HG03097 (cell line): ENCODE data around the gene PROSER3.

ENCODE experiments used
- ATAC-seq: cut with Tn5 transposase; IDR thresholded peaks from one replicate; pipeline ENCODE4 v1.9.1; 2021; ENCODE audit not compliant: unreplicated experiment, low FRiP score

The PROSER3 gene

DNA sequence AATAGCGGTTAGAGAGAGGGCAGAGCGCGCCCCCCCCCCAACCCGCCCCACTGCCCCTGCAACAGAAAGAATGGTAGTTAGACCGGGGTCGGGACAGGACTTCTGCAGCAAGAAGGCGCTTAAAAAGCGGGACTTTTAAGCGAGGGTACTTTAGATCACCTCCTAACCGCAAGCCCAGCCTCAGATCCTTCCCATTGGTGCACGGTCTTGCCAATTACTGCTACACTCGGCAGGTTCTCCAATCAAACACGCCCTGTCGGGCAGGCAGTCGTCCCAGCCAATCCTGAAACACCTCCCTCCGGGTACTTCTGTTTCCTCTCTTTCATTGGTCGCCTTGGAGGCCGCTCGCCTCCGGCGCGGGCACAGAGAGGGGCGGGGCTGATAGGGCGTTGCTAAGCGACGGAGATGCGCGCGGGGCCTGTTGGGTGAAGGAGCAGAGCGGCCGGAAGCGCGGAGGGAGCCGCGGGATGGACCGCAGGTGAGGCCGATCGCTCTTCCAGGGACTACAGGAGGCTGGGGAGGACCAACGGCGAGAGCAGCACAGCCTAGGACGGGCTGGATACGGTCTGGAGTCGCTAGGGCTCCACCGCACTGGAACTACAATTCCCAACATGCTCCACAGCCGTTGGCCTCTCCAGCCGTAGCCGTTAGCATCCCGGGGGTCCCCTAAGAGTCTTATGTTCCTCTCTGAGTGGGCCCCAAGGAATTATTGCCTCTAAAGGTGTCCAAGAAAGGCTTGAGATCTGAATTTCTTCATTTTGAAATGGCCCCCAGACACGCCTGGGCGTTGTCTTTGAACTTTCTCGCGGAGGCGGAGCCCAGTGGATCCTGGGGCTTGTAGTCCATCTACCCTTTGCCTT is at the start of gene PROSER3:
TSS of gene PROSER3 (plus strand) at position 428 of the 860 bp plus-strand sequence. CDS start at position 468, 40 bp downstream.
- ATAC-seq: peak; percentile 86

DNA sequence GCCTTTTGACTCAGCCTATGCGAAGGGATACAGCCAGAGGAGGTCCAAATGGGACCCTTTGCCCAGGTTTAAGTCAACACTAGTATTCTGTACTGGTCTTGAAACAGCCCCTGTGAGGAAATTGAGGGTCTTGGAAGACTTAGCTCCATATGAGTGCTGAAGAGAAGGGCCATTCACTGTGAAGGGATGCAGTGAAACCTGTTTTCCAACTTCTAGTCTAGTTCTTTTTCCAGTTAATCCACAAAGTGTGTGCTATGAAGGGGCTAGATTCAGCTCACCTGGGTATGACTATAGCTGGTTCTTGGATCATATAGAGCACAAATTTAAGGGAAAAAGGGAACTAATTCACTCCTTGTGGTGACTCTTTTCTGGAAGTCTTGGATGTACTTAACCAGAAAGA is 49.6 kb upstream of the PROSER3 start:
- ATAC-seq: no peak

DNA sequence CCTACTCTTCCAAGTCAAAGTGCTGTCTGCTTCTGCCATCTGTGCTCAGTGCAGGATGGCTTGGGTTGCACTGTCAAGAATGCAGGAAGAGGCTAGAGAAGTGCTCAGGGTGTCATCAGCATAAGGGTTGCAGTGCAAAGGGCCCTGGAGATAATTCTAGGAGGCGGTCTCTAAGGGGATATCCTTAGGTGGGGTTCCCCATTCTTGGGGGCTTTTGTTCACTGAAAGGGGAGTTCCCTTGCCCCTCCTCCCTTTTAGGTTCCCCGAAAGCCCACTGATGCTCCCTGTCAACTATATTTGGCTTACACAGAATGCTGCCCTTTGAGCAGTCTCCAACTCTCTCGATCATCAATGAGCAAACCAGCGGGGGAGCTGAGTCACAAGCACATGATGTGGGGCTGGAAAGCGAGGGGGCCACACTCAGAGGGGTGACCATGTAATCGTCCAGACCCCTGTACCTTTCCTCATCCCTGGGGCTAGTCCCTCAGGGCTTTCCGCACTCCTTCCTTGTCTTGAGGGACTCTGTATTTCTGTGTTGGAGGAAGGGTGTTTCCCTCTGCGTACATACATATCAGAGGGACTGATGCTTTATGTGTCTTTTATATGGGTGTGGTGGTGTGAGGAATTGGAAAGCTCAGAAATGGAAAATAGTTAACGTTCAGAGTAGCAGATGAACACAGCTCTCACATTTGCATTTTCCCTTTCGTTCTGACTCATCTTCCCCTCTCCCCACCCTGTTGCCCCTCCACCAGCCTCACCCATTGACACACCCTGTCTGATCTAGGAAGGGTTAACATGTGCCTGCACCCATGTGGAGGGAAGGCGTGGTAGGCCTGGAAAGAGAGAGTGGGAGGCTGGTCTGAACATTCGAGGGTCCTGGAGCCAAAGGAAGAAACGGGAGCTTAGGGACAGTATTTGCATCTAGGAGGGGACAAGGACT is 46.9 kb upstream of the PROSER3 start:
- ATAC-seq: no peak

DNA sequence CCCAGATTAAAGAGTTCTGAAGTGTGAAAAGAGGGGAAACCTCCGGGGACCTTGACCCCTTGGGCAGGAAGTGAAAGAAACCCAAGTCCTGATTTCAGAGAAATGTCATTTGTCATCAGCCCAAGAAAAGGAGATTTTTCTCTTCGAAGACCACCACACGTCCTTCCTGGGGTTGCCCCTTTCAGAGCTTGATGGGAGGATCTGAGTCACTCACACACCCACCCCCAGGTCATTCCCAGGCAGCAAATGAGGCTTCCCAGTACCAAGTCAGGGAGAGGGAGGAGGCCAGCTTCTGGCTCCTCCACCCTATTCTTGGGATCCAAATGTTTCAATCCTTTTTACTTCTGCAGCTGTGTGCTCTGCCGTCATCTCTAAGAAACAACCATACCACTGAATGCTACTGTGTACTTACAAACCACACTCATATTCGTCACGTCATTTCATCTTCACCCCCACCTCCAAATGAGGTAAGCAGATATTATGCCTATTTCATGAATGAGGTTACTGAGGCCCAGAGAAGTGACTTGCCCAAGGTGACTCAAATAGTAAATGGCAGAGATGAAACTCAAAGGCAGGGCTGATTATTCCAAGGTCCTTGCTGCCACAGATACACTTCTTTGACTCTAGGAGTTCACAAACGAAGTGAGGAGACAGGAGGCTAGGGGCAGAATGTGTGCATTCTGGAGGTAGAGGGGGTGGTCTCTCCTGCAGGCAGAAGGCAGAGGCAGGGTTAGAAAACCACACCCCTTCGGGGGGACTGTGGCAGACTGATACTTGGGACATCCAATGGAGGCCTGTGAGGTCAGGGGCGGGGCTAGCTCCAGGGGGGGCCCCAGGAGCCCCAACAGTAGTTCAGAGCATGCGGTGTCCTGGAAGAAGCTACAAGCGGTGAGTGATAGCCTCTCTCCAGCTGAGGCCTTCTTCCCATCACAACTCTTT is 45.1 kb upstream of the PROSER3 start:
- ATAC-seq: no peak

DNA sequence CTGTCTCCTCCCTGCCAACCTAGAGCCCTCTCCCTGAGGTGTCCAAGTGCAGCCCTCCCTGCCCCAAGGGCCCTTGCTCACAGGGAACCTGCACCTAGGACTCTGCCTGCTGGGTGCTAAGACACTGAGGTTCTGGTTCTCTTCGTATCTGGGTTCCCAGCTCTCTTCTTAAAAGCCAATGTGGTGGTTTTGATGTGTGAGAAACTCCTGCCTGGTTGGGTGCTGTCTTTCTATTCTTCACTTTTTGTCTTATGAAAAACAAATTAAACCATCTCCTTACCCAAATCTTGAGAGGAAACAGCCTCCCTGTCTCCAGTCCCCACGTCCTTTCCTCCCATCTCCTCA is 44.5 kb upstream of the PROSER3 start:
- ATAC-seq: no peak

DNA sequence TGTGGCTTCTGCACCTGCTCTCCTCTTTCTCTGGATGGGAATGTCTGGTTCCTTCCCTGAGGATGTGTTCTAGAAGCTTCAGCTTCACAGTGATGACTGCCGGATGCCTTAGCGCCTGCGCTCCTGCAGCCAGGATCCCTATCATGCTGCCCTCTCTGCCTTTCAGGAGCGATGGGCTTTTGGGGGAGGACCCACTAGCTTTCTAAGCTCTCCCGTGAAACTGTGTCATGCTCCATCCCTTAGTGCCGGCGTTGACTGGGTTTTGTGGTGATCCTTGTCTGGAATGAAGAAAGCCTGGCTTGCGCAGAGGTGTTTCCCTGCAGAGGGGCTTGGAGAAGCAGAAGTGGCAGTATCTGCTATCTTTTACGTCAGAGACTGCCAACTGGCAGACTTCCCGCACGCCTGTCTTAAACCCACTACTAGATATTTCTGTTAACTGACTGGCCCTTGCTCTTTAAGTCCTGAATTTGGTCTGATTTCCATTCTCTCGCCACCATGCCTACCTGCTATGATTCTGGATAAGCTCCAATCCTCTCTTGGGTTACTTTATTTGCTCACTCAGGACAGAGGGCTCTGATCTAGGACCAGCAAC is 44.0 kb upstream of the PROSER3 start:
- ATAC-seq: no peak

DNA sequence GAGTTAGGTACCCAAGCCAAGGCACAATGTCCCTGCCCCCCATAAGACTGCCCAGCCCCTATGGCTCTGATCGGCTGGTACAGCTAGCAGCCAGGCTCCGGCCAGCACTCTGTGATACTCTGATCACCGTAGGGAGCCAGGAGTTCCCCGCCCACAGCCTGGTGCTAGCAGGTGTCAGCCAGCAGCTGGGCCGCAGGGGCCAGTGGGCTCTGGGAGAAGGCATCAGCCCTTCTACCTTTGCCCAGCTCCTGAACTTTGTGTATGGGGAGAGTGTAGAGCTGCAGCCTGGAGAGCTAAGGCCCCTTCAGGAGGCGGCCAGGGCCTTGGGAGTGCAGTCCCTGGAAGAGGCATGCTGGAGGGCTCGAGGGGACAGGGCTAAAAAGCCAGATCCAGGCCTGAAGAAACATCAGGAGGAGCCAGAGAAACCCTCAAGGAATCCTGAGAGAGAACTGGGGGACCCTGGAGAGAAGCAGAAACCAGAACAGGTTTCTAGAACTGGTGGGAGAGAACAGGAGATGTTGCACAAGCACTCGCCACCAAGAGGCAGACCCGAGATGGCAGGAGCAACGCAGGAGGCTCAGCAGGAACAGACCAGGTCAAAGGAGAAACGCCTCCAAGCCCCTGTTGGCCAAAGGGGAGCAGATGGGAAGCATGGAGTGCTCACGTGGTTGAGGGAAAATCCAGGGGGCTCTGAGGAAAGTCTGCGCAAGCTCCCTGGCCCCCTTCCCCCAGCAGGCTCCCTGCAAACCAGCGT is 43.2 kb upstream of the PROSER3 start:
- ATAC-seq: no peak

DNA sequence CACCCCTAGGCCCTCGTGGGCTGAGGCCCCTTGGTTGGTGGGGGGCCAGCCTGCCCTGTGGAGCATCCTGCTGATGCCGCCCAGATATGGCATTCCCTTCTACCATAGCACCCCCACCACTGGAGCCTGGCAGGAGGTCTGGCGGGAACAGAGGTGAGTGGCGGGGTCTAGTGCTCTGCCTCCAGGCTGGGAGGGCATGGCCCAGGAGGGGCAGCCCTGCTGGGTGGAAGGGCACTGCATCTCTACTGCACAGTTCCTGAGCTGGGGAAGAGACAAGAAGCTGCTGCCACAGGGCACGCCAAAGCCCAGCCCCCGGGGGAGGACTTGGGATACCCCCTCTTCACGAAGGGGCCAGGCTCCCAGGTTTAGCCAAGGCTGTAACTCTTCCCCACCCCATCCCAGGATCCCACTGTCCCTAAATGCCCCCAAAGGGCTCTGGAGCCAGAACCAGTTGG is 42.6 kb upstream of the PROSER3 start:
- ATAC-seq: no peak

DNA sequence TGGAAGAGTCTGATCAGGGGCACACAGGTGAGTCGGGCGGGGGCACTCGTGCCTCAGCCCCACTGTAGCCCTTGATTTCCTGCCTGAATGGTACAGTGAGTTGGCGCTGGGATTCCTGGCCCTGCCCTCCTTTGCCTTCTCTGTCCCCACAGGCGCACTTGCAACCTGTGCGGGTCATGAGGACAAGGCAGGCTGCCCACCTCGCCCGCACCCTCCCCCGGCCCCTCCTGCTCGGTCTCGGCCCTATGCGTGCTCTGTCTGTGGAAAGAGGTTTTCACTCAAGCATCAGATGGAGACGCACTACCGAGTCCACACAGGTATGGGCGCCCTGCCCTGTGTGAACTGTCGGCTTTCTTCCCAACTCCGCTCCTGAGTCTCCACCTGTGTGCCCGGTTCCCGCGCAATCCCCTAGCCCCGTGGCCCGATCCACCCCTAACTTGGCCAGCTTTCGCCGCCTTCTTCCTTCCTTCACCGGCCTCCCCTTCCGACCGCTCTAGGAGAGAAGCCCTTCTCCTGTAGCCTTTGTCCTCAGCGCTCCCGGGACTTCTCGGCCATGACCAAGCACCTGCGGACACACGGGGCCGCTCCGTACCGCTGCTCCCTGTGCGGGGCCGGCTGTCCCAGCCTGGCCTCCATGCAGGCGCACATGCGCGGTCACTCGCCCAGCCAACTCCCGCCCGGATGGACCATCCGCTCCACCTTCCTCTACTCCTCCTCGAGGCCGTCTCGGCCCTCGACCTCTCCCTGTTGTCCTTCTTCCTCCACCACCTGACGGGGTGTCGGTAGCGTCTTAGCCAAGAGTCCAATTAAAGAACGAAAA is 41.8 kb upstream of the PROSER3 start:
- no peak for ATAC-seq

DNA sequence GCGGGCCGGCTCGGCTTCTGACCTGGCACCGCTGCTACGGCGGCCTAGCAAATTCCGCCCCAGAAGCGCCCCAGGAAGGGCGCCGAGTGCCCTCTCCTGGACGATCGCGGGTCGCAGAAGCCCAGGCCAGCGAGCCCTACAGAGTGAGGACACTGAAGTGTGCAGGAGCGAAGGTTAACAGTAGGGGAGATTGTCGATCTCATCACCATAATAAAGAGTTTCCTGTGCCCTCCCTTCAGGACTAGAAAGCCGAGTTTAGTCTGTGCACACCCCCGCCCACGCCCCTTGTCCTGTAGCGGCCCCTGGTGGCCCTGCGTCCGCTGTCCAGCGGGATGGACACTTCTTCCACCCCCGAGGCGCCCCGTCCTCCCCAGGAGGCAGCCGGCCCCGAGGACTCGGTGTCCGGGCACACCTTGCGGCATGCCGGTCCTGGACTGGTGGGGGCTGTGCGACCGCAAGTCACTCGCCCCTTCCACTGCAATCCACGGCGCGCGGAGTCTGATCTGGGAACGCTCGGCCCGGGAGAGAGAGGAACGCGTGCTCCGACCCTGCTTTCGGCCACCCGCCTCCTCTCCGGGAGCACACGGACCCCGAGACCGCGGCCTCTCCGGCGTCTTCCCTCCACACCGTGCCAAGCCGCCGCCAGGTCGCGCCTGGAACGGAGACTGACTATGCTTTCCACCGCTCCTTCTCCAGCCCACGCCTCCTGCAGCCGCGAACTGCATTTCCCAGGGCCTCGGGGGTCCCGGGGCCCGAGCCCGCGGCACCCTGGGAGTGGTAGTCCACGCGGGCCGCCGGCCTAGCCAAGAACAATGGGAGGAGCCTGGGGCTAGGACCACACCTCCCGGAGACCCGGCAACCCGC is 40.9 kb upstream of the PROSER3 start:
- ATAC-seq: peak; percentile 52

DNA sequence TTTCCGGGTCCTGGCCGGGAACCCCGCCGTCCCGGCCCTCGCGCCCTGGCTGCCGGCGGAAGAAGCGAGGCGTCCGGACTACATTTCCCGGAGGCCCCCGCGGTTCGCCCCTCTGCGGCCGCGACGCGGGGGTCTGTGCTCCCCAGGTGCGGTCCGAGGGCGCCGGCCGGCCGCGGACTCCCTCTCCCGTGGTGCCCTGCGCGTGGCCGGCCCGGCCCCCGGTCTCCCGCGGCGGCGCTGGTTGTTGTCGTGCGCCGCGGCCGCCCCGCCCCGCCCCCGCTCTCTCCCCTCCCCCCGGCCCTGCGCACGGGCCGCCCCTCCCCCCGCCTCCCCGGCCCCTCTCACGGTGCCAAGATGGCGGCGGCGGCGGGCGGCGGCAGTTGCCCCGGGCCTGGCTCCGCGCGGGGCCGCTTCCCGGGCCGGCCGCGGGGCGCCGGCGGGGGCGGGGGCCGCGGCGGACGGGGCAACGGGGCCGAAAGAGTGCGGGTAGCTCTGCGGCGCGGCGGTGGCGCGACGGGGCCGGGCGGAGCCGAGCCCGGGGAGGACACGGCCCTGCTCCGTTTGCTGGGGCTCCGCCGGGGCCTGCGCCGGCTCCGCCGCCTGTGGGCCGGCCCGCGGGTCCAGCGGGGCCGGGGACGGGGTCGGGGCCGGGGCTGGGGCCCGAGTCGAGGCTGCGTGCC is 40.2 kb upstream of the PROSER3 start, which contains the start of gene KMT2B:
TSS of gene KMT2B (plus strand) at position 339 of the 680 bp plus-strand sequence. CDS start at position 355, 16 bp downstream.
- ATAC-seq: peak; percentile 54

DNA sequence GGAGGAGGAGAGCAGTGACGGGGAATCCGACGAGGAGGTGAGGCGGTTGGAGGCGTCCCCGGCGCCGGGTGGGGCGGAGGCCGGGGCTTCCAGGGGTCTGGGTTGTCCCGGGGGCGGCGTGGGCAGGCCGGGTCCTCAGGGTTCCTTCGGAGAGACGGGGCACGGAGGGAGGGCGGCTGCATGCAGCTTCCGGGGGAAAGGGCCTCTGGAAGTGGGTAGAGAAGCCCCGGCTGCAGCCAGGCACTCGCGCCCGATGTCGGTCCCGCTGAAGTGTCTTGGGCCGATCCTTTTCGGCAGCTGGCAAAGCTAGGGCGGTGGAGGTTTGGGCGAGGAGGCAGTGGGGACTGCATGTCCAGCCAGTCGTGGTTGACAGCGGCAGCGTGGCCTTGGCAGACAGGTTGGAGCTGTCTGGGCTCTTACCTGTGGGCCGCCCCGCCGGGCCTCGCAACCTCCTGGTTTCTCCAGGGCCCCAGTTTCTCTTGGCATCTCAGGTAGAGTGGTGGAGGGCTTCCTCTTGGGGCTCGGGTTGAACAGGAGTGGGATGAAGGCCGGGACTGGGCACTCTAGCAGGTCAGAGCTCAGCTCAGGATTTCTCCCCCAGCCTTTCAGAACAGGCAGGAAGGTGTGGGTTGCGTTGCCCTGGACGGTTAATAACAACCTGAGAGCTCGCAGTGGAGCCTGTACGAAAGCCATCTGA is 39.5 kb upstream of the PROSER3 start:
- peak; percentile 3 for ATAC-seq

DNA sequence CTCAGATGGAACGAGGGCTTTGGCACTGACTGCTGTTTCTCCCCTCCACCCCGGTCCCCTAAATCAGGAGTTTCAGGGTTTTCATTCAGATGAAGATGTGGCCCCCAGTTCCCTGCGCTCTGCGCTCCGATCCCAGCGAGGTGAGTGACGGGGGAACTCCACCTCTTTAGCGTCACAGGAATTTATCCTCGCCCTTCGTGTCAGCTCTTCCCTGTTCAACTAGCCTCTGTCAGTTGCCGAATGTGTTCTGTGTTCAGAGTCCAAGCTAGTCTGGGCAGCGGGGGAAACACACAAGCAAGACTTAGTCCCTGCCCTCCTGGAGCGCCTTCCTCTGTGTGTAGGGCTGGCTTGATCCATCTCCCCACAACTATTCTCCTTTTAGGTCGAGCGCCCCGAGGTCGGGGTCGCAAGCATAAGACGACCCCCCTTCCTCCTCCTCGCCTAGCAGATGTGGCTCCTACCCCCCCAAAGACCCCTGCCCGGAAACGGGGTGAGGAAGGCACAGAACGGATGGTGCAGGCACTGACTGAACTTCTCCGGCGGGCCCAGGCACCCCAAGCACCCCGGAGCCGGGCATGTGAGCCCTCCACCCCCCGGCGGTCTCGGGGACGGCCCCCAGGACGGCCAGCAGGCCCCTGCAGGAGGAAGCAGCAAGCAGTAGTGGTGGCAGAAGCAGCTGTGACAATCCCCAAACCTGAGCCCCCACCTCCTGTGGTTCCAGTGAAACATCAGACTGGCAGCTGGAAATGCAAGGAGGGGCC is 38.4 kb upstream of the PROSER3 start:
- no peak for ATAC-seq

DNA sequence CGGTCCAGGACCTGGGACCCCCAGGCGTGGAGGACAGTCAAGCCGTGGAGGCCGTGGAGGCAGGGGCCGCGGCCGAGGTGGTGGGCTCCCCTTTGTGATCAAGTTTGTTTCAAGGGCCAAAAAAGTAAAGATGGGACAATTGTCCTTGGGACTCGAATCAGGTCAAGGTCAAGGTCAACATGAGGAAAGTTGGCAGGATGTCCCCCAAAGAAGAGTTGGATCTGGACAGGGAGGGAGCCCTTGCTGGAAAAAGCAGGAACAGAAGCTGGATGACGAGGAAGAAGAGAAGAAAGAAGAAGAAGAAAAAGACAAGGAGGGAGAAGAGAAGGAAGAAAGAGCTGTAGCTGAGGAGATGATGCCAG is 37.8 kb upstream of the PROSER3 start:
- no peak for ATAC-seq

DNA sequence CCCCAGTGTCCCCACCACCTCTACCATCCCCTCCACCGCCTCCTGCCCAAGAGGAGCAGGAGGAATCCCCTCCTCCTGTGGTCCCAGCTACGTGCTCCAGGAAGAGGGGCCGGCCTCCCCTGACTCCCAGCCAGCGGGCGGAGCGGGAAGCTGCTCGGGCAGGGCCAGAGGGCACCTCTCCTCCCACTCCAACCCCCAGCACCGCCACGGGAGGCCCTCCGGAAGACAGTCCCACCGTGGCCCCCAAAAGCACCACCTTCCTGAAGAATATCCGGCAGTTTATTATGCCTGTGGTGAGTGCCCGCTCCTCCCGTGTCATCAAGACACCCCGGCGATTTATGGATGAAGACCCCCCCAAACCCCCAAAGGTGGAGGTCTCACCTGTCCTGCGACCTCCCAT is 37.3 kb upstream of the PROSER3 start:
- ATAC-seq: no peak

DNA sequence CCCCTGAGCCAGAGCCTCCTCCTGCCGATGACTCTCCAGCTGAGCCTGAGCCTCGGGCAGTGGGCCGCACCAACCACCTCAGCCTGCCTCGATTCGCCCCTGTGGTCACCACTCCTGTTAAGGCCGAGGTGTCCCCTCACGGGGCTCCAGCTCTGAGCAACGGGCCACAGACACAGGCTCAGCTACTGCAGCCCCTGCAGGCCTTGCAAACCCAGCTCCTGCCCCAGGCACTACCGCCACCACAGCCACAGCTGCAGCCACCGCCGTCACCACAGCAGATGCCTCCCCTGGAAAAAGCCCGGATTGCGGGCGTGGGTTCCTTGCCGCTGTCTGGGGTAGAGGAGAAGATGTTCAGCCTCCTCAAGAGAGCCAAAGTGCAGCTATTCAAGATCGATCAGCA is 36.6 kb upstream of the PROSER3 start:
- ATAC-seq: no peak
